Colonic mucosa (tissue), 4 donors: ENCODE measurements around the gene CITED4. TPM values are rescaled to one million over a fixed set of nuclear protein-coding genes. Genes with fewer than 3 reads are reported as not detected.

ENCODE experiments used
- DNase-seq: peaks from one replicate; pipeline ENCODE4 v3.0.0-alpha.2; 2020
- H3K27ac ChIP-seq: fragments of 200-600 bp; one replicate; pipeline ENCODE4 v1.8.0; 2021
- H3K27me3 ChIP-seq: fragments of 200-600 bp; one replicate; pipeline ENCODE4 v1.8.0; 2021
- H3K36me3 ChIP-seq: fragments of 200-600 bp; one replicate; pipeline ENCODE4 v1.8.0; 2021
- H3K4me1 ChIP-seq: fragments of 200-600 bp; one replicate; pipeline ENCODE4 v1.8.0; 2021; ENCODE audit warnings: mild to moderate bottlenecking
- H3K4me3 ChIP-seq: fragments of 200-600 bp; one replicate; pipeline ENCODE4 v1.8.0; 2021
- H3K9ac ChIP-seq, 2 donors: one replicate each; pipeline ENCODE4 v1.7.0; 2013; ENCODE audit warnings: control low read depth in 2 of 2, low read depth in 2 of 2, low read length in 2 of 2
- H3K9me3 ChIP-seq: fragments of 200-600 bp; one replicate; pipeline ENCODE4 v1.8.0; 2021
- CTCF ChIP-seq: fragments of 200-600 bp; IDR thresholded peaks from one replicate; pipeline ENCODE4 v1.8.0; 2022; ENCODE audit warnings: antibody characterized with exemption, mild to moderate bottlenecking
- intact Hi-C: fragments of 100-400 bp; cut with DNase I; formaldehyde crosslinking; loops from one replicate; pipeline ENCODE4 v1.14.1; 2022
- total RNA-seq, 2 donors: library from RNA; stranded (reverse); fragmentation: NEBNext Ultra II Directional in 1 of 2; extraction: Animal tissue kit (Norgen Biotek cat#: 25700) in 1 of 2; gene quantifications; one replicate each; pipeline ENCODE4 v1.2.1, GENCODE V29; 2021
- donor health status: healthy.
- donor health status: DM: no; HTN: no; CAD: no.
- donor health status: DM: no; HTN: no; CAD: no.

The CITED4 gene
- total RNA-seq, 2 donors from 2014 or later: 3.4 to 5.8 TPM

GRCh38 chr1:40845895-40846294 lies 16.3 kb downstream of the CITED4 start:
- no peaks in the 10 kb centered on the region for H3K4me1 ChIP-seq
- H3K4me3 ChIP-seq: no peak overlapping the region
- no peak overlapping the region for H3K9ac ChIP-seq
- H3K27me3 ChIP-seq: no peaks in the 10 kb centered on the region
- no peaks in the 10 kb centered on the region for H3K36me3 ChIP-seq
- DNase-seq: no peak
- H3K27ac ChIP-seq: no peak overlapping the region
- TF ChIP-seq CTCF: no peak
- intact Hi-C loops: loop anchor here (5.0 to 10.0 kb wide), 2 partner anchors 171 to 234 kb away; no protein-coding TSS in a partner anchor
- no peaks in the 10 kb centered on the region for H3K9me3 ChIP-seq

GRCh38 chr1:40844887-40845878 lies 17.0 kb downstream of the CITED4 start:
- Histone ChIP-seq H3K27me3 (no peaks in the 10 kb centered on the region), H3K4me1 (no peaks in the 10 kb centered on the region), H3K36me3 (no peaks in the 10 kb centered on the region), H3K4me3 (no peak overlapping the region), H3K9me3 (no peaks in the 10 kb centered on the region), H3K9ac (no peak overlapping the region), H3K27ac (no peak overlapping the region)
- no peak for TF ChIP-seq CTCF
- intact Hi-C loops: loop anchor here (5.0 to 10.0 kb wide), 2 partner anchors 170 to 233 kb away; no protein-coding TSS in a partner anchor
- no peak for DNase-seq

DNA sequence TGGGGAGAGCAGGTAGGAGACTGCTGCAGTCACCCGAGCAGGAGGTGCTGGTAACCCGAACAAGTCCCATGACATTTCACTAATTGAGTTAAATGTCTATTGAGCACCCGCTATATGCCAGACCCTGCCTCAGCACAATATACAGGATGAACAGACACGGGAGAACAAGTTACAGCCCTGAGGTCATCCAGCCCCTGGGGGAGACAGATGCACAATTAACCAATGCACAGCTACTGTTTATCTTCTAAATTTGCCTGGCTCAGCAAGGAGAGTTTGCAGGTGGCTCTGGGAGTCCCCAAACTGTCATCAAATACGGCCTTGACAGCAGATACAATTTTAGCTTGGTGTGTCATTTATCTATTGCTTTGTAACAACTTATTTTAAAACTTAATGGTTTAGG lies 18.1 kb downstream of the CITED4 start:
- intact Hi-C loops: loop anchor here (10.0 kb wide), 1 partner anchor 169 kb away; no protein-coding TSS in a partner anchor
- H3K4me1 ChIP-seq: no peaks in the 10 kb centered on the region
- H3K27ac ChIP-seq: no peak overlapping the region
- H3K27me3 ChIP-seq: no peaks in the 10 kb centered on the region
- no peaks in the 10 kb centered on the region for H3K9me3 ChIP-seq
- DNase-seq: no peak
- H3K4me3 ChIP-seq: no peak overlapping the region
- no peak for TF ChIP-seq CTCF
- H3K36me3 ChIP-seq: no peaks in the 10 kb centered on the region
- no peak overlapping the region for H3K9ac ChIP-seq

DNA sequence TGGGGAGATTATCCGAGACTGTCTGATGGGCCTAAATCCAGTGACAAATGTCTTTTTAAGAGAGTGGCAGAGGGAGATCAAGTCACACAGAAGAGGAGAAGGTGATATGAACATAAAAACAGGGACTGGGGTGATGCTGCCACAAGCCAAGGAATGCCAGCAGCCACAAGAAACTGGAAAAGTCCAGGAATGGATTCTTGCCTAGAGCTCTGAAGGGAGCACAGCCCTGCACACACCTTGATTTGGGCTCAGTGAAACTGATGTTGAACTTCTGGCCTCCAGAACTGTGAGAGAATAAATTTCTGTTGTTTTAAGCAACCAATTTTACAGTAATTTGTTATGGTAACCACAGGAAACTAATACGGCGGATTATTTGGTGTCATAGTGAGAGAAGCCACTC lies 19.5 kb downstream of the CITED4 start:
- intact Hi-C loops: loop anchor here (10.0 kb wide), 1 partner anchor 168 kb away; no protein-coding TSS in a partner anchor
- Histone ChIP-seq H3K4me1 (no peaks in the 10 kb centered on the region), H3K4me3 (no peak overlapping the region), H3K36me3 (no peaks in the 10 kb centered on the region), H3K27me3 (no peaks in the 10 kb centered on the region), H3K27ac (no peak overlapping the region), H3K9ac (no peak overlapping the region), H3K9me3 (no peaks in the 10 kb centered on the region)
- no peak for DNase-seq
- TF ChIP-seq CTCF: no peak

DNA sequence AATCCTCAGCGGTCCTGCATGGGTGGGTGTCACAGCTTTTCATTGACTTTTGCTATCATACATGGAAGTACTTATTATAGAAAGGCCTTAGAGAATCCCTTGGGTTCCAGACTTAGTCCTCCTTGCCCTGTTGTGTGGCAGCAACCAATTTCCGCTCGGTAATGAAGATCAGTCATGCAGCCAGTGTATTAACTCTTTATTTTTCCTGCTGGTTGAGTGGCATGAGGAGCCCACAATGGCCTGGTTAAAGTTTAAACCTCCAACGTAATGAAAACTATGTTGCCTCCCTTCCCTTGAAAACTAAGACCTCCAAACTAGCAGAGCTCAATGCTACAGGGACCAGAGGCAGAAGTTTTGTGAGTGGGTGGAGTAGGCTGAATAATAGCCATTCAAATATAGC lies 20.0 kb downstream of the CITED4 start:
- no peaks in the 10 kb centered on the region for H3K4me1 ChIP-seq
- no peaks in the 10 kb centered on the region for H3K27me3 ChIP-seq
- no peaks in the 10 kb centered on the region for H3K36me3 ChIP-seq
- no peak overlapping the region for H3K27ac ChIP-seq
- DNase-seq: no peak
- H3K9me3 ChIP-seq: no peaks in the 10 kb centered on the region
- no peak overlapping the region for H3K4me3 ChIP-seq
- TF ChIP-seq CTCF: no peak
- H3K9ac ChIP-seq: no peak overlapping the region
- intact Hi-C loops: loop anchor here (10.0 kb wide), 1 partner anchor 167 kb away; no protein-coding TSS in a partner anchor
